GM21825 (cell line): Measurements from ENCODE around the gene SMARCE1.
A peak's percentile ranks its signal among the peaks of the same experiment; 100 is the strongest.
"Not testable (repeated sequence)": the region's sequence is repeated elsewhere in the genome, so short reads cannot be mapped to it uniquely, and the experiment has no call there.

Source experiments
- ATAC-seq: cut with Tn5 transposase; IDR thresholded peaks from one replicate; pipeline ENCODE4 v1.9.1; 2021; ENCODE audit warnings: mild to moderate bottlenecking, moderate library complexity; ENCODE audit not compliant: unreplicated experiment

SMARCE1 gene

DNA sequence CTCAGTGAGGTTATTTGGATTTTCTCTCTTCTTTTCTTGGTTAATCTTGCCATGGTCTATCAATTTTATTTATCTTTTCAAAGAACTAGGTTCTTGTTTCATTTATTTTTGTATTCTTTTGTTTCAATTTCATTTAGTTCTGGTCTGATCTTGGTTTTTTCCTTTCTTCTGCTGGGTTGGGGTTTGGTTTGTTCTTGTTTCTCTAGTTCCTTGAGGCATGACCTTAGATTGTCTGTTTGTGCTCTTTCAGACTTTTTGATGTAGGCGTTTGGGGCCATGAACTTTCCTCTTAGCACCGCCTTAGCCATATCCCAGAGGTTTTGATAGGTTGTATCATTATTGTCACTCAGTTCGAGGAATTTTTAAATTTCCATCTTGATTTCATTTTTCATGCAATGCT, 61.4 kb downstream of the SMARCE1 start:
- not testable (repeated sequence) for ATAC-seq

DNA sequence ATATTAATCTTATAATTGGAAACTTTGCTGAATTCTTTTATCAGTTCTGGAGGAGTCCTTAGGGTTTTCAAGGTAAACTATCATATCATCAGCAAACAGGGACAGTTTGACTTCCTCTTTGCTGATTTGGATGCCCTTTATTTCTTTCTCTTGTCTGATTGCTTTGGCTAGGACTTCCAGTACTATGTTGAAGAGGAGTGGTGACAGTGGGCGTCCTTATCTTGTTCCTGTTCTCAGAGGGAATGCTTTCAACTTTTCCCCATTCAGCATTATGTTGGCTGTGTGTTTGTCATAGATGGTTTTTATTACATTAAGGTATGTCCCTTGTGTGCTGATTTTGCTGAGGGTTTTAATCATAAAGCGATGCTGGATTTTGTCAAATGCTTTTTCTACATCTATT, 62.7 kb downstream of the SMARCE1 start:
- not testable (repeated sequence) for ATAC-seq

DNA sequence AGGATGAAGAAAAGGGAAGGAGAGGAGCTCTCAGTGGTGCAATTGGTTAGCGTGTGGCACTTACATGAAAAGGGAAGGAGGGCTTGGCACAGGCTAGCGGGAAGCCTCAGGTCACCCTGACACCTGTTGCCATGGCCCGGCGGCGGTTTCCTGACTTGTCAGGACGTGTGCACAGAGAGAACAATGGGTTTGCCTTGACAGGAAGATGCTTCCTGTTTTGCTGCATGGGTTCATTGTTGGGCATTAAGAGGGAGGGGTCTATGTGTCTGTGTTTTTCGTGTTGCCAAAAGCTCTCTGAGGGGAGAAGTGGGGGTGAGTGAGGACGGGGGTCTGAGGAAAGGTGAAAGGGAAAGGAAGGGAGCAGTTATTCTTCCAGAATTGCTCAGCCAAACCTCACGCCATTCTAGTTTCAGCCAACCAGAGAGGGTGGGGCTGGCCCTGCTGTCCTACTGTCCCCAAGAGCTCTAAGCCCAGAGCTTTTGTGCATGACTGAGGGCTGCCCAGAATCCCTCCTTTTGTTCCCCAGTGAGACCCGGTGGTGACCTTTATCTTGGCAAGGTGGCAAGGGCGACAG, 65.2 kb downstream of the SMARCE1 start:
- peak; percentile 85 for ATAC-seq

DNA sequence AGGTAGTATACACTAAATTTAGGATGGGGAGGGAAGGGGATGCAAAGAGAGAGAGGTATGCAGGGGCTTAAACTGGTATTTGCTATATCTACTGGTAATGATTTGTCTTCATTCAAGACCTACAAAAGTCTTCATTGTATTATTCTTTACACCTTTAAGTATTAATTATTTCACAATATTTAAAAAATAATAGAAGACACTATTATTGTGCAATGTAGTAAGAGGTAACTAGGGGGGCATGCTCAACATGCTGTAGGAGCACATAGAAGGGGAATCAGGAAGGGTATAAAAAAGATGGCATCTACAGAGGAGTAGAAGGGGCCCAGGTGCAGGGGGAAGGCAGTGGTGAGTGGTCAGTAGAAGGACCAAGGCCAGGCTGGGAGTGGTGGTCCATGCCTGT, 67.5 kb downstream of the SMARCE1 start:
- ATAC-seq, result no peak

DNA sequence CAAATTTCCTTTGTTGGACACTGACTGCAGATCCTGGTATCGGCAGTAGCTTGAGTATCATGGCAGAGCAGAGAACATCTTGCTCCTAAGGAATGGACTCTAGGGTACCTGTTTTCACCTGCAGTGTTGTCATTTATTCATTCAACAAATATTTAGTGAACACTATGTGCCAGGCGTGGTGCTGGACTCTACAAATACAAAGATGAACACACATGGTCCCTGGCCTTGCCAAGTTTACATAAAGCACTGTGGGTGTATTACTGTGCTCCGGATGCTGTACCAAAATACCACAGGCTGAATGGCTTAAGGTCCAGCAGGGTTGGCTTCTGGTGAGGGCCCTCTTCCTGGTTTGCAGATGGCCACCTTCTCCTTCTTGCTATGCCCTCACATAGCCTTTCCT, 68.1 kb downstream of the SMARCE1 start:
- ATAC-seq, result no peak

DNA sequence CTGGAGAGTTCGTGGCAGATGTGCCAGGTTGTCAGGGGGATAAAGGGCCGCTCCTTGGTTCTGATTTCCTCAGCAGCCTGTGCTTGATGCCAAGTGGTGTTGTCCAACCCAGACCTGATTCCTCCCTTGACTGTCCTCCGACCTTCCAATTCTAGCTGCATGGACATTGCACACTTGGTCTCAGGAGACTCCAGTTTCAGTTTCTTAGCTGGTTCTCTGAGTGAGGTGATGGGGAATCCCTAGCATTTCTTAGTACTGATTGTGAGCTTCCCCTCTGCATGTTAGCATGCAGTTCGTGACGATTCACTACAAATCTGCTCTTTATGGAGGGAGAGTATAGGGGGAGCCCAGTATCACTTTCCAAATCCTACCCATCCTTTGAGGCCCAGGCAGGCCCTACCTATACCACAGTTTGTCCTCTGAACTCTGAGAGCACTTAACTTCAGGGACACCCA, 70.0 kb downstream of the SMARCE1 start:
- no peak for ATAC-seq

DNA sequence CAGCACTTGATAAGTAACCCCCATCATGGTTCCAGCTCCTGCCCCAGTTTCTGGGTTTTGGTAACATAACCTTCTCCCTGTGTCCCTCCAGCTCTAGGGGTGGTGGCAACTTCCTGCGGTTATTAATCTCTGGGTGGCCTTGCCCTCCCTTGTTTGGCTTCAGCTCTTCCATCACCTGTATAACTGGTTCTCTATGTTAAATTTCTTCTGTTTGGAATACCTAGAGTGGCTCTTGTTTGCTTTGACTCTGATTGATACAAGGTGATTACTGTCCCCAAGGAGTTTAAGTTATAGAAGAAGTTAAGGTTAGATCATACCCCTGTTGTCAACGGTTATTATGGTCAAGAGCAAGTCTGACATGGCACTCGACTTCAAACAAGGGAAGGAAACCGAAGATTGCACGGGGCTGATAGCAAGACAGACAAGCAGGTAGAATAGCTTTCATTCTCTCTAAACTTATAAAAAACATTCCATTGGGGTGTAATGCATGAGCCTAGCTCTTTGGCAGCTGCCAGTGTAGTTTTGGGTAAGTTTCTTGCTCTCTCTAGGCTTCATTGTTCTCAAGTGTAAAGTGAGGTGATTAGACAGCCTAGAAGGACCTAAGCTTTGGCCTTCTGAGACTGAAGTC, 71.4 kb downstream of the SMARCE1 start:
- ATAC-seq, result no peak
